Stomach (tissue), 9 donors: ENCODE results near the gene SLC5A10. TPM values are rescaled to one million over a fixed set of nuclear protein-coding genes. Genes with fewer than 3 reads are reported as not detected.

Source experiments
- DNase-seq, 2 donors: peaks; one replicate each; pipeline versions ENCODE4 v3.0.0 to v3.0.0-alpha.2; 2013 to 2019
- H3K27ac ChIP-seq, 5 donors: fragments of 200-600 bp in 4 of 5; sonication (generic) in 4 of 5; one replicate each; pipeline ENCODE4 v1.5.1; 2013 to 2019; ENCODE audit warnings: mild to moderate bottlenecking in 1 of 5, moderate library complexity in 1 of 5
- H3K27me3 ChIP-seq, 3 donors: fragments of 200-600 bp; sonication (generic); one replicate each; pipeline ENCODE4 v1.5.1; 2017 to 2019; ENCODE audit warnings: mixed run types in 1 of 3
- H3K36me3 ChIP-seq, 4 donors: fragments of 200-600 bp; sonication (generic); 1 replicate in 3 of 4; 2 replicates in 1 of 4; pipeline ENCODE4 v1.5.1; 2016 to 2019
- H3K4me1 ChIP-seq, 4 donors: fragments of 200-600 bp; sonication (generic); one replicate each; pipeline ENCODE4 v1.5.1; 2016 to 2019
- H3K4me3 ChIP-seq, 4 donors: fragments of 200-600 bp; sonication (generic) in 3 of 4; one replicate each; pipeline ENCODE4 v1.5.1; 2016 to 2019; ENCODE audit warnings: mild to moderate bottlenecking in 1 of 4
- H3K9me3 ChIP-seq, 4 donors: fragments of 200-600 bp; sonication (generic); one replicate each; pipeline ENCODE4 v1.5.1; 2016 to 2019
- CTCF ChIP-seq, 7 experiments: fragments of 450-650 bp in 4 of 7; fragments of 200-600 bp in 3 of 7; sonication (generic) in 3 of 7; IDR thresholded peaks; one replicate each; pipeline ENCODE4 v1.5.1; 2016 to 2019; ENCODE audit warnings: antibody characterized with exemption in 7 of 7, control low read depth in 2 of 7, mild to moderate bottlenecking in 1 of 7
- EP300 ChIP-seq: sonication (generic); formaldehyde crosslinking; IDR thresholded peaks from one replicate; pipeline ENCODE4 v1.6.1; 2017; ENCODE audit warnings: antibody characterized with exemption
- POLR2A ChIP-seq, 4 donors: fragments of 450-650 bp; IDR thresholded peaks; one replicate each; pipeline ENCODE4 v1.6.1; 2016; ENCODE audit warnings: antibody characterized with exemption in 4 of 4, control low read depth in 2 of 4, mild to moderate bottlenecking in 1 of 4, moderate library complexity in 1 of 4
- POLR2AphosphoS5 ChIP-seq, 3 donors: sonication (generic); formaldehyde crosslinking; IDR thresholded peaks; one replicate each; pipeline ENCODE4 v1.6.1; 2016; ENCODE audit warnings: antibody characterized with exemption in 3 of 3
- WGBS, 5 donors: extraction: QIAGEN DNeasy Blood & Tissue Kit in 3 of 5; methylation state at CpG; one replicate each; pipeline versions ENCODE4 v1.1.5 to v1.1.7; 2013 to 2018; 5-methylcytosine and 5-hydroxymethylcytosine counted together
- intact Hi-C: fragments of 100-400 bp; cut with DNase I; formaldehyde crosslinking; loops from one replicate; pipeline ENCODE4 v1.15.1; 2023; ENCODE audit warnings: low total_unique reads
- polyA plus RNA-seq, 3 donors: library from polyadenylated mRNA; stranded (reverse); fragments of 200-250 nt; gene quantifications; one replicate each; pipeline ENCODE4 v1.2.3, GENCODE V29; 2013
- total RNA-seq, 5 donors: library from RNA; depleted of rRNA; stranded (reverse); fragments of >200 nt; gene quantifications; one replicate each; pipeline versions ENCODE4 v1.1.0 to v1.2.3, GENCODE V29; 2014 to 2016
- donor health status: healthy with polysubstance abuse.
- donor health status: Bipolar disorder and iron deficiency.
- donor health status: healthy.

The SLC5A10 gene
- total and polyA plus RNA-seq, 8 donors = 0.06 to 0.46 (median 0.13) TPM; not detected in 5

GRCh38 chr17:19021622-19022083 is 69.7 kb downstream of the SLC5A10 start:
- 94 to 95% (median 94%) methylated on average over 23 to 24 of the region's 24 CpGs; no CpG with 5 or more reads in 1 of the 5 donors for WGBS, 5 donors
- no peaks in the 10 kb centered on the region for H3K36me3 ChIP-seq
- intact Hi-C loops = no loop called here
- H3K4me3 ChIP-seq = no peak overlapping the region
- H3K9me3 ChIP-seq = no peaks in the 10 kb centered on the region
- peaks cover 0 to 7% (median 0%) of the 10 kb centered on the region in 4 donors for H3K4me1 ChIP-seq
- H3K27ac ChIP-seq = no peak overlapping the region
- no peaks in the 10 kb centered on the region for H3K27me3 ChIP-seq
- TF ChIP-seq POLR2A (IDR thresholded peaks at IDR 0.05) = no peak
- no peak for TF ChIP-seq EP300
- TF ChIP-seq CTCF (IDR thresholded peaks at IDR 0.05) = no peak
- no peak for TF ChIP-seq POLR2AphosphoS5 (IDR thresholded peaks at IDR 0.05)
- no peak for DNase-seq

GRCh38 chr17:19022128-19022527 is 70.2 kb downstream of the SLC5A10 start:
- Histone ChIP-seq H3K27ac (no peak overlapping the region), H3K9me3 (no peaks in the 10 kb centered on the region), H3K4me3 (no peak overlapping the region), H3K36me3 (no peaks in the 10 kb centered on the region), H3K27me3 (no peaks in the 10 kb centered on the region), H3K4me1 (peaks cover 0 to 7% (median 0%) of the 10 kb centered on the region in 4 donors)
- no peak for DNase-seq
- no peak for TF ChIP-seq CTCF (IDR thresholded peaks at IDR 0.05)
- TF ChIP-seq POLR2A (IDR thresholded peaks at IDR 0.05) = no peak
- no peak for TF ChIP-seq POLR2AphosphoS5 (IDR thresholded peaks at IDR 0.05)
- no peak for TF ChIP-seq EP300
- 89 to 95% (median 94%) methylated on average over 3 to 5 of the region's 5 CpGs for WGBS, 5 donors
- intact Hi-C loops = no loop called here

- DNase-seq = no peak
- H3K27me3 ChIP-seq = no peaks in the 10 kb centered on the region
- no peaks in the 10 kb centered on the region for H3K9me3 ChIP-seq
- 75 to 97% (median 93%) methylated on average over 4 to 6 of the region's 6 CpGs for WGBS, 5 donors
- no peak for TF ChIP-seq POLR2A (IDR thresholded peaks at IDR 0.05)
- TF ChIP-seq POLR2AphosphoS5 (IDR thresholded peaks at IDR 0.05) = no peak
- no peak for TF ChIP-seq CTCF (IDR thresholded peaks at IDR 0.05)
- no peak for TF ChIP-seq EP300
- intact Hi-C loops = no loop called here
- H3K36me3 ChIP-seq = no peaks in the 10 kb centered on the region
- no peak overlapping the region for H3K27ac ChIP-seq
- H3K4me1 ChIP-seq = peaks cover 0 to 4% (median 0%) of the 10 kb centered on the region in 4 donors
- no peak overlapping the region for H3K4me3 ChIP-seq
These were observed 70.8 kb downstream of the SLC5A10 start for GRCh38 chr17:19022747-19023146.

- Histone ChIP-seq H3K36me3 (no peaks in the 10 kb centered on the region), H3K9me3 (no peaks in the 10 kb centered on the region), H3K27me3 (no peaks in the 10 kb centered on the region), H3K27ac (no peak overlapping the region), H3K4me1 (no peaks in the 10 kb centered on the region), H3K4me3 (no peak overlapping the region)
- TF ChIP-seq POLR2A (IDR thresholded peaks at IDR 0.05) = no peak
- no peak for TF ChIP-seq CTCF (IDR thresholded peaks at IDR 0.05)
- no peak for TF ChIP-seq POLR2AphosphoS5 (IDR thresholded peaks at IDR 0.05)
- no peak for TF ChIP-seq EP300
- DNase-seq = no peak
- 56 to 91% (median 85%) methylated on average over 2 to 9 of the region's 9 CpGs for WGBS, 5 donors
- intact Hi-C loops = no loop called here
These were observed 71.4 kb downstream of the SLC5A10 start for GRCh38 chr17:19023209-19023999.
